Measurements from ENCODE around the gene NUP107.

GRCh38 chr12:68780731-68781130 lies 94.0 kb downstream of the NUP107 start:
- TF ChIP-seq POLR2A (IDR thresholded peaks at IDR 0.05), result no peak
- TF ChIP-seq, protein P1, sequence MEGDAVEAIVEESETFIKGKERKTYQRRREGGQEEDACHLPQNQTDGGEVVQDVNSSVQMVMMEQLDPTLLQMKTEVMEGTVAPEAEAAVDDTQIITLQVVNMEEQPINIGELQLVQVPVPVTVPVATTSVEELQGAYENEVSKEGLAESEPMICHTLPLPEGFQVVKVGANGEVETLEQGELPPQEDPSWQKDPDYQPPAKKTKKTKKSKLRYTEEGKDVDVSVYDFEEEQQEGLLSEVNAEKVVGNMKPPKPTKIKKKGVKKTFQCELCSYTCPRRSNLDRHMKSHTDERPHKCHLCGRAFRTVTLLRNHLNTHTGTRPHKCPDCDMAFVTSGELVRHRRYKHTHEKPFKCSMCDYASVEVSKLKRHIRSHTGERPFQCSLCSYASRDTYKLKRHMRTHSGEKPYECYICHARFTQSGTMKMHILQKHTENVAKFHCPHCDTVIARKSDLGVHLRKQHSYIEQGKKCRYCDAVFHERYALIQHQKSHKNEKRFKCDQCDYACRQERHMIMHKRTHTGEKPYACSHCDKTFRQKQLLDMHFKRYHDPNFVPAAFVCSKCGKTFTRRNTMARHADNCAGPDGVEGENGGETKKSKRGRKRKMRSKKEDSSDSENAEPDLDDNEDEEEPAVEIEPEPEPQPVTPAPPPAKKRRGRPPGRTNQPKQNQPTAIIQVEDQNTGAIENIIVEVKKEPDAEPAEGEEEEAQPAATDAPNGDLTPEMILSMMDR (IDR thresholded peaks at IDR 0.05), result no peak
